ENCODE results near the gene B3GNT5.
"Not testable (repeated sequence)": the region's sequence is repeated elsewhere in the genome, so short reads cannot be mapped to it uniquely, and the experiment has no call there.

B3GNT5 gene

GRCh38 chr3:183230251-183230650, 22.8 kb upstream of the B3GNT5 start:
- H3K4me3 ChIP-seq (ENCODE audit: insufficient read depth in 1 of 2, low read depth in 1 of 2, low read length in 2 of 2); H2AFZ ChIP-seq (ENCODE audit: low read depth, low read length); H2BK5ac ChIP-seq (ENCODE audit: low read depth, low read length, poor library complexity, severe bottlenecking); H2BK12ac ChIP-seq (ENCODE audit: low read length in 2 of 2); H3K79me1 ChIP-seq (replicated peaks; ENCODE audit: low read length, poor library complexity, severe bottlenecking); H3K9ac ChIP-seq (ENCODE audit: low read length); H3K4me1 ChIP-seq (ENCODE audit: control insufficient read depth, insufficient read depth, low read depth, low read length); H3K4me2 ChIP-seq (ENCODE audit: low read length, poor library complexity, severe bottlenecking); H3K27ac ChIP-seq (ENCODE audit: low read length, poor library complexity, severe bottlenecking); H4K91ac ChIP-seq (ENCODE audit: low read length); H3K4ac ChIP-seq (ENCODE audit: low read depth in 1 of 2, low read length in 2 of 2); H3K23ac ChIP-seq (ENCODE audit: low read length in 2 of 2); H3K36me3 ChIP-seq (ENCODE audit: control insufficient read depth in 1 of 2, insufficient read depth in 2 of 2, low read depth in 1 of 2, low read length in 2 of 2); H4K8ac ChIP-seq (ENCODE audit: low read length); H3K27me3 ChIP-seq (ENCODE audit: control insufficient read depth in 1 of 2, insufficient read depth in 1 of 2, low read length in 2 of 2); H2BK120ac ChIP-seq (ENCODE audit: low read depth, low read length); H3K9me3 ChIP-seq (ENCODE audit: control insufficient read depth, low read length); H2AK5ac ChIP-seq (ENCODE audit: low read length, severe bottlenecking); H3K18ac ChIP-seq (ENCODE audit: low read depth in 1 of 2, low read length in 2 of 2); H2BK15ac ChIP-seq (ENCODE audit: low read depth, poor library complexity, severe bottlenecking); H3K14ac ChIP-seq (ENCODE audit: low read length in 2 of 2); DNase-seq: not testable (repeated sequence)
- 44% methylated on average over 1 of the region's 8 CpGs for WGBS

GRCh38 chr3:183230826-183231225, 22.2 kb upstream of the B3GNT5 start:
- H3K36me3 ChIP-seq (ENCODE audit: control insufficient read depth in 1 of 2, insufficient read depth in 2 of 2, low read depth in 1 of 2, low read length in 2 of 2), result no peaks in the 10 kb centered on the region
- H3K18ac ChIP-seq (ENCODE audit: low read depth in 1 of 2, low read length in 2 of 2), result no peak overlapping the region
- H3K4me3 ChIP-seq (ENCODE audit: insufficient read depth in 1 of 2, low read depth in 1 of 2, low read length in 2 of 2), result no peak overlapping the region
- H3K23ac ChIP-seq (ENCODE audit: low read length in 2 of 2), result no peak overlapping the region
- H2AFZ ChIP-seq (ENCODE audit: low read depth, low read length), result no peak overlapping the region
- H3K79me1 ChIP-seq (replicated peaks; ENCODE audit: low read length, poor library complexity, severe bottlenecking), result no peaks in the 10 kb centered on the region
- no peaks in the 10 kb centered on the region for H3K4me1 ChIP-seq (ENCODE audit: control insufficient read depth, insufficient read depth, low read depth, low read length)
- 100% methylated on average over 3 of the region's 3 CpGs for WGBS
- H2BK120ac ChIP-seq (ENCODE audit: low read depth, low read length), result no peak overlapping the region
- H2BK15ac ChIP-seq (ENCODE audit: low read depth, poor library complexity, severe bottlenecking), result no peak overlapping the region
- H2BK12ac ChIP-seq (ENCODE audit: low read length in 2 of 2), result no peak overlapping the region
- no peak overlapping the region for H3K27ac ChIP-seq (ENCODE audit: low read length, poor library complexity, severe bottlenecking)
- H2BK5ac ChIP-seq (ENCODE audit: low read depth, low read length, poor library complexity, severe bottlenecking), result no peak overlapping the region
- no peak overlapping the region for H3K4ac ChIP-seq (ENCODE audit: low read depth in 1 of 2, low read length in 2 of 2)
- peaks cover 0 to 6% of the 10 kb centered on the region in 2 experiments for H3K27me3 ChIP-seq (ENCODE audit: control insufficient read depth in 1 of 2, insufficient read depth in 1 of 2, low read length in 2 of 2)
- no peak overlapping the region for H2AK5ac ChIP-seq (ENCODE audit: low read length, severe bottlenecking)
- no peak overlapping the region for H3K9ac ChIP-seq (ENCODE audit: low read length)
- no peak for DNase-seq
- H4K8ac ChIP-seq (ENCODE audit: low read length), result no peak overlapping the region
- H3K14ac ChIP-seq (ENCODE audit: low read length in 2 of 2), result no peak overlapping the region
- no peak overlapping the region for H4K91ac ChIP-seq (ENCODE audit: low read length)
- H3K4me2 ChIP-seq (ENCODE audit: low read length, poor library complexity, severe bottlenecking), result no peak overlapping the region
- H3K9me3 ChIP-seq (ENCODE audit: control insufficient read depth, low read length), result no peaks in the 10 kb centered on the region

- Histone ChIP-seq H2BK12ac (ENCODE audit: low read length in 2 of 2) (no peak overlapping the region), H2BK5ac (ENCODE audit: low read depth, low read length, poor library complexity, severe bottlenecking) (no peak overlapping the region), H2BK15ac (ENCODE audit: low read depth, poor library complexity, severe bottlenecking) (no peak overlapping the region), H3K9me3 (ENCODE audit: control insufficient read depth, low read length) (no peaks in the 10 kb centered on the region), H3K36me3 (ENCODE audit: control insufficient read depth in 1 of 2, insufficient read depth in 2 of 2, low read depth in 1 of 2, low read length in 2 of 2) (no peaks in the 10 kb centered on the region), H2BK120ac (ENCODE audit: low read depth, low read length) (no peak overlapping the region), H4K91ac (ENCODE audit: low read length) (no peak overlapping the region), H3K4ac (ENCODE audit: low read depth in 1 of 2, low read length in 2 of 2) (no peak overlapping the region), H3K27ac (ENCODE audit: low read length, poor library complexity, severe bottlenecking) (no peak overlapping the region), H2AFZ (ENCODE audit: low read depth, low read length) (no peak overlapping the region), H3K18ac (ENCODE audit: low read depth in 1 of 2, low read length in 2 of 2) (no peak overlapping the region), H3K4me1 (ENCODE audit: control insufficient read depth, insufficient read depth, low read depth, low read length) (no peaks in the 10 kb centered on the region), H3K14ac (ENCODE audit: low read length in 2 of 2) (no peak overlapping the region), H3K23ac (ENCODE audit: low read length in 2 of 2) (no peak overlapping the region), H4K8ac (ENCODE audit: low read length) (no peak overlapping the region), H3K9ac (ENCODE audit: low read length) (no peak overlapping the region), H3K4me3 (ENCODE audit: insufficient read depth in 1 of 2, low read depth in 1 of 2, low read length in 2 of 2) (no peak overlapping the region), H3K27me3 (ENCODE audit: control insufficient read depth in 1 of 2, insufficient read depth in 1 of 2, low read length in 2 of 2) (no peaks in the 10 kb centered on the region), H3K79me1 (replicated peaks; ENCODE audit: low read length, poor library complexity, severe bottlenecking) (no peaks in the 10 kb centered on the region), H2AK5ac (ENCODE audit: low read length, severe bottlenecking) (no peak overlapping the region), H3K4me2 (ENCODE audit: low read length, poor library complexity, severe bottlenecking) (no peak overlapping the region)
- 92% methylated on average over 4 of the region's 4 CpGs for WGBS
- DNase-seq, result no peak
These were observed 19.1 kb upstream of the B3GNT5 start for GRCh38 chr3:183233966-183234365.

- Histone ChIP-seq H3K27ac (ENCODE audit: low read length, poor library complexity, severe bottlenecking) (no peak overlapping the region), H3K14ac (ENCODE audit: low read length in 2 of 2) (no peak overlapping the region), H3K79me1 (replicated peaks; ENCODE audit: low read length, poor library complexity, severe bottlenecking) (no peaks in the 10 kb centered on the region), H3K4me2 (ENCODE audit: low read length, poor library complexity, severe bottlenecking) (no peak overlapping the region), H3K4me1 (ENCODE audit: control insufficient read depth, insufficient read depth, low read depth, low read length) (peaks cover 1% of the 10 kb centered on the region), H3K36me3 (ENCODE audit: control insufficient read depth in 1 of 2, insufficient read depth in 2 of 2, low read depth in 1 of 2, low read length in 2 of 2) (no peaks in the 10 kb centered on the region), H2AFZ (ENCODE audit: low read depth, low read length) (no peak overlapping the region), H3K4ac (ENCODE audit: low read depth in 1 of 2, low read length in 2 of 2) (no peak overlapping the region), H2BK15ac (ENCODE audit: low read depth, poor library complexity, severe bottlenecking) (no peak overlapping the region), H2BK5ac (ENCODE audit: low read depth, low read length, poor library complexity, severe bottlenecking) (no peak overlapping the region), H3K4me3 (ENCODE audit: insufficient read depth in 1 of 2, low read depth in 1 of 2, low read length in 2 of 2) (no peak overlapping the region), H4K8ac (ENCODE audit: low read length) (no peak overlapping the region), H2BK12ac (ENCODE audit: low read length in 2 of 2) (no peak overlapping the region), H3K18ac (ENCODE audit: low read depth in 1 of 2, low read length in 2 of 2) (no peak overlapping the region), H3K9me3 (ENCODE audit: control insufficient read depth, low read length) (peaks cover 14% of the 10 kb centered on the region), H3K9ac (ENCODE audit: low read length) (no peak overlapping the region), H3K23ac (ENCODE audit: low read length in 2 of 2) (no peak overlapping the region), H4K91ac (ENCODE audit: low read length) (no peak overlapping the region), H3K27me3 (ENCODE audit: control insufficient read depth in 1 of 2, insufficient read depth in 1 of 2, low read length in 2 of 2) (peaks cover 0 to 10% of the 10 kb centered on the region in 2 experiments), H2BK120ac (ENCODE audit: low read depth, low read length) (no peak overlapping the region), H2AK5ac (ENCODE audit: low read length, severe bottlenecking) (no peak overlapping the region)
- 80% methylated on average over 5 of the region's 5 CpGs for WGBS
- no peak for DNase-seq
These were observed 14.0 kb upstream of the B3GNT5 start for GRCh38 chr3:183239046-183239445.

Measured in mesenchymal stem cell (in vitro differentiated cells and primary cell).